ENCODE results near the gene MBP. TPM values are rescaled to one million over a fixed set of nuclear protein-coding genes. Genes with fewer than 3 reads are reported as not detected.

The MBP gene
- total RNA-seq, 1 experiment from 2014 or later = 47.4 TPM

GRCh38 chr18:77108001-77108692 is 24.4 kb downstream of the MBP start:
- Histone ChIP-seq H3K36me3 (ENCODE audit: low read depth, low read length) (peaks cover 13% of the 10 kb centered on the region; the same call in 1 of the 2 replicates), H3K4me2 (ENCODE audit: low read length) (no peak overlapping the region), H3K27me3 (ENCODE audit: low read length) (no peaks in the 10 kb centered on the region), H3F3A (ENCODE audit: low read length, unreplicated experiment) (peaks cover under 1% of the 10 kb centered on the region), H3K4me3 (ENCODE audit: low read length) (no peak overlapping the region), H3K27ac (ENCODE audit: low read length) (no peak overlapping the region), H3K9ac (ENCODE audit: low read length) (no peak overlapping the region), H4K20me1 (ENCODE audit: low read length) (no peaks in the 10 kb centered on the region), H3K9me3 (ENCODE audit: low read length) (no peaks in the 10 kb centered on the region), H3K79me2 (ENCODE audit: low read length) (peaks cover 14% of the 10 kb centered on the region; the same call in 1 of the 2 replicates), H3K9me2 (replicated peaks; ENCODE audit: low read length) (no peaks in the 10 kb centered on the region), H2AFZ (ENCODE audit: low read length) (no peak overlapping the region), H3K4me1 (ENCODE audit: insufficient read depth, low read length) (peaks cover 14% of the 10 kb centered on the region)
- ChIA-PET CTCF (no interaction called here), POLR2A (ENCODE audit: unreplicated experiment) (no interaction called here)
- BruUV-seq (replicated peaks) = no TSS peak
- intact Hi-C loops (cut with micrococcal nuclease) = no loop called here
- no peak for TF ChIP-seq EZH2phosphoT487 (IDR thresholded peaks at IDR 0.05; ENCODE audit: borderline replicate concordance, low read length)
- no peak for TF ChIP-seq CTCF (conservative IDR thresholded peaks at IDR 0.05; ENCODE audit: low read depth, low read length)
- TF ChIP-seq EZH2 (IDR thresholded peaks at IDR 0.05; ENCODE audit: low read length, unreplicated experiment) = no peak
- DNase-seq (no peak), ATAC-seq (no peak; the same call in 1 of the 2 replicates)

- CTCF ChIA-PET = no interaction called here
- intact Hi-C loops (cut with micrococcal nuclease) = no loop called here
- no peaks in the 10 kb centered on the region for H4K20me1 ChIP-seq (ENCODE audit: low read length)
- H3K4me1 ChIP-seq (ENCODE audit: insufficient read depth, low read length) = peaks cover 22% of the 10 kb centered on the region
- H2AFZ ChIP-seq (ENCODE audit: low read length) = no peak overlapping the region
- POLR2A ChIA-PET (ENCODE audit: unreplicated experiment) = no interaction called here
- ATAC-seq = no peak
- peaks cover 9% of the 10 kb centered on the region for H3F3A ChIP-seq (ENCODE audit: low read length, unreplicated experiment)
- TF ChIP-seq EZH2 (IDR thresholded peaks at IDR 0.05; ENCODE audit: low read length, unreplicated experiment) (no peak), CTCF (conservative IDR thresholded peaks at IDR 0.05; ENCODE audit: low read depth, low read length) (no peak), EZH2phosphoT487 (IDR thresholded peaks at IDR 0.05; ENCODE audit: borderline replicate concordance, low read length) (no peak)
- H3K79me2 ChIP-seq (ENCODE audit: low read length) = peaks cover 11% of the 10 kb centered on the region; the same call in 1 of the 2 replicates
- H3K36me3 ChIP-seq (ENCODE audit: low read depth, low read length) = peaks cover 14% of the 10 kb centered on the region; the same call in 1 of the 2 replicates
- no peak overlapping the region for H3K9ac ChIP-seq (ENCODE audit: low read length)
- H3K9me2 ChIP-seq (replicated peaks; ENCODE audit: low read length) = no peaks in the 10 kb centered on the region
- H3K27me3 ChIP-seq (ENCODE audit: low read length) = no peaks in the 10 kb centered on the region
- no peak overlapping the region for H3K4me2 ChIP-seq (ENCODE audit: low read length)
- no peaks in the 10 kb centered on the region for H3K9me3 ChIP-seq (ENCODE audit: low read length)
- no peak overlapping the region for H3K4me3 ChIP-seq (ENCODE audit: low read length)
- no TSS peak for BruUV-seq (replicated peaks)
- H3K27ac ChIP-seq (ENCODE audit: low read length) = no peak overlapping the region
- no peak for DNase-seq
Measured at GRCh38 chr18:77107292-77107691, 25.3 kb downstream of the MBP start.

GRCh38 chr18:77106331-77106730 is 26.3 kb downstream of the MBP start:
- DNase-seq (no peak), ATAC-seq (no peak)
- Histone ChIP-seq H3K9me2 (replicated peaks; ENCODE audit: low read length) (no peaks in the 10 kb centered on the region), H4K20me1 (ENCODE audit: low read length) (no peaks in the 10 kb centered on the region), H3K36me3 (ENCODE audit: low read depth, low read length) (peaks cover 14% of the 10 kb centered on the region; the same call in 1 of the 2 replicates), H3K4me2 (ENCODE audit: low read length) (no peak overlapping the region), H3K9me3 (ENCODE audit: low read length) (no peaks in the 10 kb centered on the region), H2AFZ (ENCODE audit: low read length) (no peak overlapping the region), H3F3A (ENCODE audit: low read length, unreplicated experiment) (peaks cover 11% of the 10 kb centered on the region), H3K27ac (ENCODE audit: low read length) (no peak overlapping the region), H3K4me1 (ENCODE audit: insufficient read depth, low read length) (peaks cover 32% of the 10 kb centered on the region), H3K79me2 (ENCODE audit: low read length) (0 out of 2 replicates have a peak, but pooled peaks cover 10% of the 10 kb centered on the region), H3K27me3 (ENCODE audit: low read length) (no peaks in the 10 kb centered on the region), H3K4me3 (ENCODE audit: low read length) (no peak overlapping the region), H3K9ac (ENCODE audit: low read length) (no peak overlapping the region)
- no TSS peak for BruUV-seq (replicated peaks)
- ChIA-PET CTCF (no interaction called here), POLR2A (ENCODE audit: unreplicated experiment) (no interaction called here)
- TF ChIP-seq CTCF (conservative IDR thresholded peaks at IDR 0.05; ENCODE audit: low read depth, low read length) (no peak), EZH2phosphoT487 (IDR thresholded peaks at IDR 0.05; ENCODE audit: borderline replicate concordance, low read length) (no peak), EZH2 (IDR thresholded peaks at IDR 0.05; ENCODE audit: low read length, unreplicated experiment) (no peak)
- intact Hi-C loops (cut with micrococcal nuclease) = no loop called here

All from PC-3 (cell line).